HepG2 (cell line): Measurements from ENCODE around the gene SPATC1L. TPM values are rescaled to one million over a fixed set of nuclear protein-coding genes. Genes with fewer than 3 reads are reported as not detected.

Experiments
- ATAC-seq: fragments of 200-7000 bp; cut with Tn5 transposase; 3 replicates; pipeline ENCODE4 v1.9.1; 2020; ENCODE audit warnings: mild to moderate bottlenecking, moderate library complexity
- BruUV-seq: library from RNA; stranded (reverse); fragments of 400-500 nt; replicated peaks from 2 replicates; lab custom pipeline; 2021; lab: Mats Ljungman, UMichigan
- CTCF ChIA-PET: fragments of 300-600 bp; formaldehyde crosslinking; extraction: SDS; loops from one replicate; lab custom pipeline; 2021; ENCODE audit warnings: low total read pairs, inconsistent platforms, low intra/inter-chr PET ratio; lab: Yijun Ruan, JAX
- POLR2A ChIA-PET: fragments of 350-600 bp; sonication (Branson Sonifier 250); formaldehyde crosslinking; loops from one replicate; lab custom pipeline; 2020; ENCODE audit warnings: antibody characterized with exemption, inconsistent platforms; lab: Yijun Ruan, JAX
- DNase-seq: peaks from one replicate; pipeline ENCODE4 v3.0.0-alpha.2; 2015; ENCODE audit warnings: low spot score
- FAIRE-seq: peaks from 3 replicates; lab custom pipeline; 2011; peaks lifted over from hg19 to GRCh38; lab: Jason Lieb, UNC
- H2AFZ ChIP-seq: one replicate; pipeline ENCODE4 v1.6.1; 2011; ENCODE audit warnings: low read length, inconsistent platforms
- H3K27ac ChIP-seq: fragments of 300-600 bp; 3 replicates; pipeline ENCODE4 v1.8.0; 2011; ENCODE audit warnings: mixed run types, mild to moderate bottlenecking, mixed read lengths, low read length, inconsistent platforms; ENCODE audit not compliant: insufficient read depth; ENCODE audit errors: extremely low read length
- H3K27me3 ChIP-seq, 2 experiments: fragments of 200-600 bp in 1 of 2; 2 replicates in 1 of 2; 3 replicates in 1 of 2; pipeline versions ENCODE4 v1.6.0 to v1.8.0; 2011; ENCODE audit warnings: low read length in 2 of 2, mild to moderate bottlenecking in 2 of 2, moderate library complexity in 2 of 2, inconsistent platforms in 1 of 2; ENCODE audit not compliant: insufficient read depth in 2 of 2, control insufficient read depth in 1 of 2
- H3K36me3 ChIP-seq, 2 experiments: fragments of 200-600 bp in 1 of 2; replicated peaks in 1 of 2; 2 replicates in 1 of 2; 3 replicates in 1 of 2; pipeline versions ENCODE4 v1.5.1 to v1.8.0; 2011; ENCODE audit warnings: low read length in 2 of 2, inconsistent platforms in 1 of 2; ENCODE audit not compliant: insufficient read depth in 2 of 2, control insufficient read depth in 1 of 2
- H3K4me1 ChIP-seq: 2 replicates; pipeline ENCODE4 v1.5.1; 2012; ENCODE audit warnings: low read length, inconsistent platforms; ENCODE audit not compliant: insufficient read depth
- H3K4me2 ChIP-seq: 2 replicates; pipeline ENCODE4 v1.6.0; 2011; ENCODE audit warnings: low read depth, low read length, inconsistent platforms
- H3K4me3 ChIP-seq, 3 experiments: fragments of 200-600 bp in 1 of 3; sonication (generic), shearing (Covaris generic) in 1 of 3; replicated peaks in 1 of 3; 2 replicates each; pipeline ENCODE4 v1.5.1; 2011 to 2016; ENCODE audit warnings: low read length in 3 of 3, inconsistent platforms in 2 of 3, low read depth in 2 of 3, mild to moderate bottlenecking in 2 of 3, control low read depth in 1 of 3, mixed read lengths in 1 of 3; ENCODE audit not compliant: insufficient read depth in 1 of 3
- H3K79me2 ChIP-seq: one replicate; pipeline ENCODE4 v1.6.1; 2011; ENCODE audit warnings: low read length, inconsistent platforms; ENCODE audit not compliant: insufficient read depth
- H3K9ac ChIP-seq: 2 replicates; pipeline ENCODE4 v1.6.0; 2011; ENCODE audit warnings: mild to moderate bottlenecking, low read depth, low read length, inconsistent platforms; ENCODE audit not compliant: insufficient read depth
- H3K9me3 ChIP-seq: 2 replicates; pipeline ENCODE4 v1.5.1; 2012; ENCODE audit warnings: mild to moderate bottlenecking, low read length
- H4K20me1 ChIP-seq: 2 replicates; pipeline ENCODE4 v1.6.0; 2011; ENCODE audit warnings: inconsistent platforms, mild to moderate bottlenecking, low read length, moderate library complexity; ENCODE audit not compliant: insufficient read depth
- ADNP ChIP-seq: sonication (generic); formaldehyde crosslinking; IDR thresholded peaks from 2 replicates; pipeline ENCODE4 v1.4.0; 2020; ENCODE audit warnings: missing genetic modification reagents
- DNMT1 ChIP-seq: sonication (generic); formaldehyde crosslinking; IDR thresholded peaks from 2 replicates; pipeline ENCODE4 v1.5.1; 2020; ENCODE audit warnings: mild to moderate bottlenecking, missing genetic modification reagents
- KAT7 ChIP-seq: IDR thresholded peaks from 2 replicates; pipeline ENCODE4 v1.6.1; 2018; ENCODE audit warnings: borderline replicate concordance, missing compliant biosample characterization
- MAF1 ChIP-seq: sonication (generic); formaldehyde crosslinking; IDR thresholded peaks from 2 replicates; pipeline ENCODE4 v1.5.0; 2020; ENCODE audit warnings: missing genetic modification reagents, borderline replicate concordance
- MXI1 ChIP-seq: IDR thresholded peaks from 3 replicates; pipeline ENCODE4 v1.6.1; 2012; ENCODE audit warnings: low read depth, low read length, inconsistent platforms, borderline replicate concordance
- ZBTB8A ChIP-seq: sonication (generic); formaldehyde crosslinking; IDR thresholded peaks from 2 replicates; pipeline ENCODE4 v1.4.0; 2020; ENCODE audit warnings: mild to moderate bottlenecking, low read depth, missing genetic modification reagents, borderline replicate concordance
- ZMYM2 ChIP-seq: sonication (generic); formaldehyde crosslinking; IDR thresholded peaks from 2 replicates; pipeline ENCODE4 v1.8.0; 2022; ENCODE audit warnings: mild to moderate bottlenecking, missing genetic modification reagents
- ZNF775 ChIP-seq: sonication (generic); formaldehyde crosslinking; IDR thresholded peaks from 2 replicates; pipeline ENCODE4 v1.4.0; 2020; ENCODE audit warnings: missing genetic modification reagents, mild to moderate bottlenecking, moderate library complexity, borderline replicate concordance
- WGBS: methylation state at CpG from one replicate; pipeline ENCODE4 v1.1.6; 2017; ENCODE audit warnings: low lambda C conversion rate; 5-methylcytosine and 5-hydroxymethylcytosine counted together
- in situ Hi-C: cut with HindIII; loops from 2 replicates; pipeline ENCODE4 v1.10.0; 2017; ENCODE audit warnings: low pct_unique_long_range_greater_than_20kb; ENCODE audit not compliant: extremely low pct_ligation_motif_present
- intact Hi-C: fragments of 100-400 bp; cut with micrococcal nuclease; formaldehyde crosslinking; loops from one replicate; pipeline ENCODE4 v1.10.0; 2022; ENCODE audit not compliant: unreplicated experiment
- polyA plus RNA-seq, 8 experiments: library from polyadenylated mRNA; depleted of rRNA in 3 of 8; stranded (reverse) in 7 of 8; unstranded in 1 of 8; fragments of >200 nt; fragmentation: Illumina TruSeq in 4 of 8; extraction: Trizol in 4 of 8; gene quantifications; 2 replicates each; pipeline versions ENCODE4 v1.2.1 to v1.2.3, GENCODE V29; 2011 to 2016; ENCODE audit warnings: low read depth in 4 of 8, missing spikeins in 1 of 8, mixed read lengths in 1 of 8; ENCODE audit not compliant: insufficient read depth in 1 of 8
- total RNA-seq, 5 experiments: library from RNA; depleted of rRNA; stranded (reverse); fragments of >200 nt; fragmentation: Illumina TruSeq; extraction: Trizol; gene quantifications; 2 replicates each; pipeline ENCODE4 v1.2.3, GENCODE V29; 2016; ENCODE audit warnings: low read depth in 1 of 5
- TF ChIP-seq, protein P1 (sequence below): sonication (generic); formaldehyde crosslinking; IDR thresholded peaks from 2 replicates; pipeline ENCODE4 v1.5.1; 2020; ENCODE audit warnings: mild to moderate bottlenecking, moderate library complexity, missing genetic modification reagents

SPATC1L gene
- total and polyA plus RNA-seq, 2 of the 13 experiments (the other 11 are each of a cell fraction or from before 2014, with no cell fraction given) = 1.4 to 3.3 TPM

DNA sequence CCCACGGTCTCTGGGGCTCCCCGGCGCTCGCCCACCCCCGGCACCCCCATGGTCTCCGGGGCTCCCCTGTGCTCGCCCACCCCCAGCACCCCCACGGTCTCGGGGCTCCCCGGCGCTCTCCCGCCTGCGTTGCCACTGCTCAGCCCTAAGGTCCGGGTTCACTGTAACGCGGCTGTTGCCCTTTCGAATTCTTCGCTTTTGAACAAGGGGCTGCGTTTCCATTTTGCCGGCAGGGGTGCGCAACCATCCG is 23.7 kb downstream of the SPATC1L start:
- Histone ChIP-seq H3K27me3 (no peaks in the 10 kb centered on the region), H3K36me3 (no peaks in the 10 kb centered on the region), H3K4me1 (peaks cover 25% of the 10 kb centered on the region), H4K20me1 (no peaks in the 10 kb centered on the region), H2AFZ (no peak overlapping the region), H3K9me3 (no peaks in the 10 kb centered on the region), H3K27ac (no peak overlapping the region), H3K9ac (no peak overlapping the region), H3K4me3 (no peak overlapping the region), H3K4me2 (no peak overlapping the region), H3K79me2 (no peaks in the 10 kb centered on the region)
- FAIRE-seq (no peak), DNase-seq (no peak), ATAC-seq (no peak)
- ChIA-PET POLR2A (no interaction called here), CTCF (no interaction called here)
- BruUV-seq = no TSS peak
- in situ Hi-C loops = no loop called here
- TF ChIP-seq ADNP (no peak), ZBTB8A (CRISPR knock-in tag) (no peak), MXI1 (no peak), ZMYM2 (CRISPR knock-in tag) (no peak), MAF1 (CRISPR knock-in tag) (no peak), ZNF775 (CRISPR knock-in tag) (no peak), KAT7 (CRISPR knock-in tag) (no peak), DNMT1 (no peak)
- TF ChIP-seq, protein P1, sequence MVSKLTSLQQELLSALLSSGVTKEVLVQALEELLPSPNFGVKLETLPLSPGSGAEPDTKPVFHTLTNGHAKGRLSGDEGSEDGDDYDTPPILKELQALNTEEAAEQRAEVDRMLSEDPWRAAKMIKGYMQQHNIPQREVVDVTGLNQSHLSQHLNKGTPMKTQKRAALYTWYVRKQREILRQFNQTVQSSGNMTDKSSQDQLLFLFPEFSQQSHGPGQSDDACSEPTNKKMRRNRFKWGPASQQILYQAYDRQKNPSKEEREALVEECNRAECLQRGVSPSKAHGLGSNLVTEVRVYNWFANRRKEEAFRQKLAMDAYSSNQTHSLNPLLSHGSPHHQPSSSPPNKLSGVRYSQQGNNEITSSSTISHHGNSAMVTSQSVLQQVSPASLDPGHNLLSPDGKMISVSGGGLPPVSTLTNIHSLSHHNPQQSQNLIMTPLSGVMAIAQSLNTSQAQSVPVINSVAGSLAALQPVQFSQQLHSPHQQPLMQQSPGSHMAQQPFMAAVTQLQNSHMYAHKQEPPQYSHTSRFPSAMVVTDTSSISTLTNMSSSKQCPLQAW (CRISPR knock-in tag) = no peak
- 97% methylated on average over 22 of the region's 22 CpGs for WGBS
- intact Hi-C loops = no loop called here
